Ovary (tissue), 9 donors: ENCODE data around the gene CCDC7. TPM values are rescaled to one million over a fixed set of nuclear protein-coding genes. Genes with fewer than 3 reads are reported as not detected.
"Not testable (repeated sequence)": the region's sequence is repeated elsewhere in the genome, so short reads cannot be mapped to it uniquely, and the experiment has no call there.

Source experiments
- DNase-seq, 5 donors: peaks; one replicate each; pipeline ENCODE4 v3.0.0-alpha.2; 2019 to 2020
- H3K27ac ChIP-seq, 2 donors: fragments of 200-600 bp; one replicate each; pipeline versions ENCODE4 v1.5.1 to v1.8.0; 2019 to 2022
- H3K27me3 ChIP-seq: fragments of 200-600 bp; one replicate; pipeline ENCODE4 v1.8.0; 2022
- H3K36me3 ChIP-seq: fragments of 200-600 bp; sonication (generic); one replicate; pipeline ENCODE4 v1.5.1; 2019
- H3K4me1 ChIP-seq: one replicate; pipeline ENCODE4 v1.8.1; 2013; ENCODE audit warnings: mild to moderate bottlenecking, moderate library complexity; ENCODE audit not compliant: insufficient read depth
- H3K4me3 ChIP-seq: fragments of 200-600 bp; sonication (generic); one replicate; pipeline ENCODE4 v1.5.1; 2017
- H3K9me3 ChIP-seq, 2 donors: fragments of 200-600 bp in 1 of 2; sonication (generic) in 1 of 2; one replicate each; pipeline versions ENCODE4 v1.5.1 to v1.8.1; 2013 to 2019; ENCODE audit warnings: mild to moderate bottlenecking in 1 of 2, moderate library complexity in 1 of 2
- EP300 ChIP-seq: sonication (generic); formaldehyde crosslinking; IDR thresholded peaks from one replicate; pipeline ENCODE4 v1.6.1; 2017; ENCODE audit warnings: antibody characterized with exemption
- POLR2A ChIP-seq: fragments of 450-650 bp; IDR thresholded peaks from one replicate; pipeline ENCODE4 v1.6.1; 2017; ENCODE audit warnings: antibody characterized with exemption, mild to moderate bottlenecking, moderate library complexity
- WGBS, 3 donors: extraction: QIAGEN DNeasy Blood & Tissue Kit in 1 of 3; methylation state at CpG; one replicate each; pipeline versions ENCODE4 v1.1.5 to v1.1.7; 2013 to 2017; 5-methylcytosine and 5-hydroxymethylcytosine counted together
- intact Hi-C, 4 donors: fragments of 100-400 bp; cut with DNase I; formaldehyde crosslinking; loops; one replicate each; pipeline versions ENCODE4 v1.11.0 to v1.15.1; 2022 to 2023
- polyA plus RNA-seq, 2 donors: library from polyadenylated mRNA; stranded (reverse); fragments of 200-250 nt in 1 of 2; fragments of 350-450 nt in 1 of 2; fragmentation: Illumina TruSeq in 1 of 2; extraction: RNeasy Lipid Tissue Mini Kit (QIAGEN cat#74804) in 1 of 2; gene quantifications; one replicate each; pipeline ENCODE4 v1.2.3, GENCODE V29; 2013 to 2014
- total RNA-seq, 7 donors: library from RNA; depleted of rRNA in 2 of 7; stranded (reverse); fragments of >200 nt in 2 of 7; fragmentation: NEBNext Ultra II Directional in 3 of 7; extraction: Animal tissue kit (Norgen Biotek cat#: 25700) in 3 of 7; gene quantifications; one replicate each; pipeline versions ENCODE4 v1.1.0 to v1.2.4, GENCODE V29; 2016 to 2023
- TF ChIP-seq, protein P1 (sequence below), 3 donors: fragments of 450-650 bp in 2 of 3; fragments of 200-600 bp in 1 of 3; IDR thresholded peaks; one replicate each; pipeline versions ENCODE4 v1.5.1 to v1.8.0; 2016 to 2022; ENCODE audit warnings: antibody characterized with exemption in 3 of 3, mild to moderate bottlenecking in 1 of 3
- donor health status: DM: no; HTN: no; CAD: no; lungs with moderate emphysema.
- donor health status: DM: no; HTN: no; CAD: no.
- donor health status: Bipolar disorder and iron deficiency.
- donor health status: DM: yes; HTN: yes; CAD: no.
- donor health status: DM: no; HTN: no; CAD: no.
- donor health status: DM: yes; HTN: yes; CAD: no.

The CCDC7 gene
- total and polyA plus RNA-seq, 9 donors, result 1.2 to 83.4 (median 47.2) TPM

- no peaks in the 10 kb centered on the region for H3K9me3 ChIP-seq
- DNase-seq, result no peak
Observed at GRCh38 chr10:32629910-32630309, 184.0 kb downstream of the CCDC7 start.

GRCh38 chr10:32646535-32646934, 200.6 kb downstream of the CCDC7 start:
- Histone ChIP-seq H3K27me3 (no peaks in the 10 kb centered on the region), H3K27ac (no peak overlapping the region), H3K4me1 (no peaks in the 10 kb centered on the region), H3K36me3 (no peaks in the 10 kb centered on the region), H3K4me3 (no peak overlapping the region), H3K9me3 (peaks cover 0 to 3% of the 10 kb centered on the region in 2 donors)
- WGBS, 3 donors, result 47 to 97% (median 96%) methylated on average over 1 of the region's 1 CpG
- TF ChIP-seq, protein P1, sequence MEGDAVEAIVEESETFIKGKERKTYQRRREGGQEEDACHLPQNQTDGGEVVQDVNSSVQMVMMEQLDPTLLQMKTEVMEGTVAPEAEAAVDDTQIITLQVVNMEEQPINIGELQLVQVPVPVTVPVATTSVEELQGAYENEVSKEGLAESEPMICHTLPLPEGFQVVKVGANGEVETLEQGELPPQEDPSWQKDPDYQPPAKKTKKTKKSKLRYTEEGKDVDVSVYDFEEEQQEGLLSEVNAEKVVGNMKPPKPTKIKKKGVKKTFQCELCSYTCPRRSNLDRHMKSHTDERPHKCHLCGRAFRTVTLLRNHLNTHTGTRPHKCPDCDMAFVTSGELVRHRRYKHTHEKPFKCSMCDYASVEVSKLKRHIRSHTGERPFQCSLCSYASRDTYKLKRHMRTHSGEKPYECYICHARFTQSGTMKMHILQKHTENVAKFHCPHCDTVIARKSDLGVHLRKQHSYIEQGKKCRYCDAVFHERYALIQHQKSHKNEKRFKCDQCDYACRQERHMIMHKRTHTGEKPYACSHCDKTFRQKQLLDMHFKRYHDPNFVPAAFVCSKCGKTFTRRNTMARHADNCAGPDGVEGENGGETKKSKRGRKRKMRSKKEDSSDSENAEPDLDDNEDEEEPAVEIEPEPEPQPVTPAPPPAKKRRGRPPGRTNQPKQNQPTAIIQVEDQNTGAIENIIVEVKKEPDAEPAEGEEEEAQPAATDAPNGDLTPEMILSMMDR (IDR thresholded peaks at IDR 0.05), result no peak
- no peak for TF ChIP-seq POLR2A
- TF ChIP-seq EP300, result no peak
- no peak for DNase-seq
- intact Hi-C loops, result no loop called here

More at GRCh38 chr10:32629910-32630309, 184.0 kb downstream of the CCDC7 start:
- Histone ChIP-seq H3K36me3 (no peaks in the 10 kb centered on the region), H3K27me3 (no peaks in the 10 kb centered on the region), H3K27ac (no peak overlapping the region), H3K4me3 (no peak overlapping the region), H3K4me1 (no peaks in the 10 kb centered on the region)
- no peak for TF ChIP-seq EP300
- no peak for TF ChIP-seq POLR2A
- TF ChIP-seq, protein P1 (IDR thresholded peaks at IDR 0.05), result no peak
- intact Hi-C loops, result no loop called here

- H3K27ac ChIP-seq, result no peak overlapping the region
- 78 to 86% (median 83%) methylated on average over 1 of the region's 1 CpG for WGBS, 3 donors
- H3K36me3 ChIP-seq, result no peaks in the 10 kb centered on the region
- no peaks in the 10 kb centered on the region for H3K9me3 ChIP-seq
- H3K27me3 ChIP-seq, result no peaks in the 10 kb centered on the region
- no peak for DNase-seq
- intact Hi-C loops, result no loop called here
- TF ChIP-seq EP300, result no peak
- TF ChIP-seq, protein P1 (IDR thresholded peaks at IDR 0.05), result no peak
- no peak for TF ChIP-seq POLR2A
- H3K4me3 ChIP-seq, result no peak overlapping the region
- no peaks in the 10 kb centered on the region for H3K4me1 ChIP-seq
Observed at GRCh38 chr10:32650246-32650655, 204.3 kb downstream of the CCDC7 start.

DNA sequence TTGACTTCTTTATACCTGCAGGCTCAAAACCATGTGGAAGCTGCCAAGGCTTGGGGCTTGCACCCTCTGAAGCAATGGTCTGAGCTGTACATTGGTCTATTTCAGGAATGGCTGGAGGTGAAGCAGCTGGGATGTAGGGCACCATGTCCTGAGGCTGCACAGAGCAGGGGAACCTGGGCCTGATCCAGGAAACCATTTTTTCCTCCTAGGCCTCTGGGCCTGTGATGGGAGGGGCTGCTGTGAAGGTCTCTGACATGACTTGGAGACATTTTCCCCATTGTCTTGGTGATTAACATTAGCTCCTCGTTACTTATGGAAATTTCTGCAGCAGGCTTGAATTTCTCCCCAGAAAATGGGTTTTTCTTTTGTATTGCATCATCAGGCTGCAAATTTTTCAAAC, 211.5 kb downstream of the CCDC7 start:
- H3K9me3 ChIP-seq, DNase-seq, H3K36me3 ChIP-seq, H3K27me3 ChIP-seq, H3K4me3 ChIP-seq, H3K27ac ChIP-seq, intact Hi-C loops, H3K4me1 ChIP-seq: not testable (repeated sequence)
- WGBS, 3 donors, result 51 to 86% (median 75%) methylated on average over 1 of the region's 1 CpG

DNA sequence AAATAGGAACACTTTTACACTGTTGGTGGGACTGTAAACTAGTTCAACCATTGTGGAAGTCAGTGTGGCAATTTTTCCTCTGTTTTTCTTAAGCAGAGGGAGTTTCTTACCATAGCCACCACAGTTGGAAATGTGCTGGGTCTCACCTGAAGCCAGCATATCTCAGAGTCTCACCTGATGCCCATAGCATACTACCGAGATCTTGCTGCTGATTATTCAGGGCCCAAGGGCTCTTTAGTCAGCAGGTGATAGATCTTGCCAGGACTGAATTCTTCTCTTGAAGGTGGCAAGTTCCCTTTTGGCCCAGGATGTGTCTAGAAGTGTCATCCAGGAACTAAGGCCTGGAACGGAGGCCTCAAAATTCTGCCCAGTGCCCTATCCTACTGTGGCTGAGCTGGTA, 215.4 kb downstream of the CCDC7 start:
- TF ChIP-seq POLR2A (no peak), EP300 (no peak)
- TF ChIP-seq, protein P1 (IDR thresholded peaks at IDR 0.05), result no peak
- Histone ChIP-seq H3K4me3 (no peak overlapping the region), H3K9me3 (peaks cover 0 to 5% of the 10 kb centered on the region in 2 donors), H3K36me3 (no peaks in the 10 kb centered on the region), H3K27ac (no peak overlapping the region), H3K27me3 (no peaks in the 10 kb centered on the region), H3K4me1 (no peaks in the 10 kb centered on the region)
- intact Hi-C loops, result no loop called here
- no peak for DNase-seq
- 94 to 100% (median 97%) methylated on average over 2 of the region's 2 CpGs for WGBS, 3 donors
